DMS 273 treated with DMSO at 0.1 percent for 48 hours (cell line): ENCODE measurements around the gene PWWP2B.
"Not testable (repeated sequence)": the region's sequence is repeated elsewhere in the genome, so short reads cannot be mapped to it uniquely, and the experiment has no call there.

Source experiments
- DNase-seq: peaks from one replicate; lab custom pipeline; 2025; lab: John Stamatoyannopoulos, UW

PWWP2B gene

GRCh38 chr10:132363921-132364593 is 32.9 kb upstream of the PWWP2B start:
- peak; percentile 2 for DNase-seq

- DNase-seq: no peak
These were observed 32.4 kb upstream of the PWWP2B start for GRCh38 chr10:132364594-132364970.

GRCh38 chr10:132365102-132365501 is 31.9 kb upstream of the PWWP2B start:
- no peak for DNase-seq

- no peak for DNase-seq
These were observed 31.0 kb upstream of the PWWP2B start for GRCh38 chr10:132366006-132366405.

GRCh38 chr10:132366499-132366898 is 30.5 kb upstream of the PWWP2B start:
- no peak for DNase-seq

GRCh38 chr10:132368391-132368790 is 28.6 kb upstream of the PWWP2B start:
- DNase-seq: no peak

- DNase-seq: no peak
These were observed 27.9 kb upstream of the PWWP2B start for GRCh38 chr10:132368881-132369635.

GRCh38 chr10:132369636-132370185 is 27.3 kb upstream of the PWWP2B start:
- no peak for DNase-seq

GRCh38 chr10:132370426-132371340 is 26.3 kb upstream of the PWWP2B start:
- no peak for DNase-seq

- no peak for DNase-seq
These were observed 25.3 kb upstream of the PWWP2B start for GRCh38 chr10:132371641-132372081.

GRCh38 chr10:132372516-132373095 is 24.4 kb upstream of the PWWP2B start:
- DNase-seq: no peak

GRCh38 chr10:132373241-132373955 is 23.6 kb upstream of the PWWP2B start:
- DNase-seq: no peak

GRCh38 chr10:132374176-132374575 is 22.8 kb upstream of the PWWP2B start:
- no peak for DNase-seq

GRCh38 chr10:132374612-132375011 is 22.4 kb upstream of the PWWP2B start:
- DNase-seq: no peak

GRCh38 chr10:132375116-132375794 is 21.7 kb upstream of the PWWP2B start:
- no peak for DNase-seq

- no peak for DNase-seq
These were observed 21.2 kb upstream of the PWWP2B start for GRCh38 chr10:132375795-132376297.

- no peak for DNase-seq
These were observed 20.6 kb upstream of the PWWP2B start for GRCh38 chr10:132376394-132376851.

- no peak for DNase-seq
These were observed 19.7 kb upstream of the PWWP2B start for GRCh38 chr10:132377326-132377725.

- not testable (repeated sequence) for DNase-seq
These were observed 18.0 kb upstream of the PWWP2B start for GRCh38 chr10:132379026-132379425.

- DNase-seq: not testable (repeated sequence)
These were observed 16.0 kb upstream of the PWWP2B start for GRCh38 chr10:132380986-132381385.
